Head of caudate nucleus (tissue), 42 donors: Measurements from ENCODE around the gene CYGB.

Experiments
- DNase-seq, 42 donors: peaks; one replicate each; pipeline versions ENCODE4 v3.0.0 to v3.0.0-alpha.2; 2020 to 2021; ENCODE audit warnings: mixed read lengths in 7 of 42
- intact Hi-C: fragments of 100-400 bp; cut with DNase I; formaldehyde crosslinking; loops from one replicate; pipeline ENCODE4 v1.15.0; 2022

CYGB gene

DNA sequence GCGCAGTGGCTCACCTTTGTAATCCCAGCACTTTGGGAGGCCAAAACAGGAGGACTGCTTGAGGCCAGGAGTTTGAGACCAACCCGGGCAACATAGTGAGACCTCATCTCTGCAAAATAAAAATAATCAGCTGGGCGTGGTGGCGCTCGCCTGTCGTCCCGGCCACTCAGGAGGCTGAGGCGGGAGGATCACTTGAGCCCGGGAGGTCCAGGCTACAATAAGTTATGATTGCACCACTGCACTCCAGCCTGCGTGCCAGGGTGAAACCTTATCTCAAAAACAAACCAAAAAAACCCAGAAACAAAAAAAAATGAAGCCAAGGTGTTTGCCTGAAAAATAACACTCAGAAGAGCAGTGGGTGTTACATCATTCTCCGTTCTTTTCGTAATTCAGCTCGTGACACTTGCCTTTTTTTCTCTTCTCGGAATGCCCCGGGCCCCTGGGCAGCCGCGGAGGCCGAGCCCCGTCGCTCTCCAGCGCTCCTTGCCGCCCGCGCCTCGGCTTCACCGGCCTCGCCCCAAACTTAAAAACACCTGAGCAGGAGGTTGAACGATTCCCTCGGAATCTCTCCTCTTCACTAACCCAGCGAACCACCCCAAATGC is 19.4 kb upstream of the CYGB start:
- no peak for DNase-seq
- intact Hi-C loops: loop anchor here (10.0 kb wide), 1 partner anchor 68 kb away; no protein-coding TSS in a partner anchor

DNA sequence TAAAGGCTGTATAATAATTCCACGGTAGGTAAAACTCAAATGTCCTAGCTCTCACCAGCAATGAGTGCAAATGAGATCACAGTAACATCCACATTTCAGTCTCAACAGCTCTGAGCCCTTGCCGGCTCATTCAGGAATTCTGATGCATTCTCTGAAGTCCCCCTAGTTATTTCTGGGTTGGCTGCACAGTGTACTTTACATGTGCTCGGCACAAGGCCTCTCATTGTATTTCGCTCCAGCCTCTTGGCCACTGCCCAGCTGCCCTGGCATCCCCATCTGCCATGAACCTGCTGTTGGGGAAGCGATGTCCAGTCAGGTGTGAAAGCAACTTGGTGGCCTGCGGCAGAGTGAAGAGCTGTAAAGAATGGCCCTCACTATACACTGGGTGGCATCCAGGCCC is 16.6 kb upstream of the CYGB start:
- DNase-seq: peak in 40 of 42 donors; percentile 37 to 88 (median 72)
- intact Hi-C loops: loop anchor here (10.0 kb wide), 1 partner anchor 71 kb away; no protein-coding TSS in a partner anchor

DNA sequence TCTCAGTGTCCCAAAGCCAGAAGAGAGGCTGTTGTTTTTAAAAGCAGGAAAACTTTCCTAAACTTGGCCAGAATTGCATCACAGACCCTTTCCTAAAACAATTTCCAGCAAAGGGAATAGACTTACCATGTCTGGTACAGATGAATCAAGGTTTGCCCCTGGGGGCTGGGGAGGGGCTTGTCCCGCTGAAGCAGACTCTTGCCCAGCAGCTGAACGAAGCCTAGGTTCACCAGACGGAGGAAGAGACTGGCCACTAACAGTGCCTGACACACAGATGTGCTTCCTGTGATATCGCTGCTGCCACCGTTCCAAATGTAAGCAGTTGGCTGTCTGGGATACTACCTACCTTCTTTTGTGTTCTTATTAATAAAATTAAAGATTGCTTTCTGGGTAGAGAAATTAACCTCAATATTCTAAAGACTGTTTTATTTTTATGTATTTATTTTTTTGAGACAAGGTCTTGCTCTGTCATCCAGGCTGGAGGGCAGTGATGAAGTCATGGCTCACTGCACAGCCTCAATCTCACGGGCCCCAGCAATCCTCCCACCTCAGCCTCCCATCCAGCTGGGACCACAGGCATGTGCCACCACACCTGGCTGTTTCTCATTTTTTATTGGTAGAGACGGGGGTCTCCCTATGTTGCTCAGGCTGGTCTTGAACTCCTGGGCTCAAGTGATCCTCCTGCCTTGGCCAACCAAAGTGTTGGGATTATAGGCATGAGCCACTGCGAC is 15.8 kb upstream of the CYGB start:
- intact Hi-C loops: loop anchor here (10.0 kb wide), 1 partner anchor 71 kb away; no protein-coding TSS in a partner anchor
- DNase-seq: no peak

DNA sequence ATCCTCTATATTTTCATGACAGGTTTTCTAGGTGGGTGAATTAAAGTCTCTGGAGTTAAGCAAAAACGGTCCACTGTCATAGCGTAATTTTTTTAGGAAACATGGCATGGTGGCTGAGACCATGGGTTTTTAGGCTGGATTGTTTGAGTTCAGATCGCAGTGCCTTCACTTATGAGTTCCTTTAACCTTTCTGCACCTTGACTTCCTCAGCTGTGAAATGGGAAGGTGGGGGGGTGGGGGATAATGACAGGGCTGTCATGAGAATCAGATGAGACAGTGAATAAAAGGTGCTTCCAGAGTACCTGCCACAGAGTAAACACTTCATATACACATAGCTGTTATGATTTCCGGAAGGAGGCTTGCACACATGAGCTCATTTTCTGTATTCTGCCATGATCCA is 14.2 kb upstream of the CYGB start:
- intact Hi-C loops: loop anchor here (10.0 kb wide), 1 partner anchor 73 kb away; no protein-coding TSS in a partner anchor

DNA sequence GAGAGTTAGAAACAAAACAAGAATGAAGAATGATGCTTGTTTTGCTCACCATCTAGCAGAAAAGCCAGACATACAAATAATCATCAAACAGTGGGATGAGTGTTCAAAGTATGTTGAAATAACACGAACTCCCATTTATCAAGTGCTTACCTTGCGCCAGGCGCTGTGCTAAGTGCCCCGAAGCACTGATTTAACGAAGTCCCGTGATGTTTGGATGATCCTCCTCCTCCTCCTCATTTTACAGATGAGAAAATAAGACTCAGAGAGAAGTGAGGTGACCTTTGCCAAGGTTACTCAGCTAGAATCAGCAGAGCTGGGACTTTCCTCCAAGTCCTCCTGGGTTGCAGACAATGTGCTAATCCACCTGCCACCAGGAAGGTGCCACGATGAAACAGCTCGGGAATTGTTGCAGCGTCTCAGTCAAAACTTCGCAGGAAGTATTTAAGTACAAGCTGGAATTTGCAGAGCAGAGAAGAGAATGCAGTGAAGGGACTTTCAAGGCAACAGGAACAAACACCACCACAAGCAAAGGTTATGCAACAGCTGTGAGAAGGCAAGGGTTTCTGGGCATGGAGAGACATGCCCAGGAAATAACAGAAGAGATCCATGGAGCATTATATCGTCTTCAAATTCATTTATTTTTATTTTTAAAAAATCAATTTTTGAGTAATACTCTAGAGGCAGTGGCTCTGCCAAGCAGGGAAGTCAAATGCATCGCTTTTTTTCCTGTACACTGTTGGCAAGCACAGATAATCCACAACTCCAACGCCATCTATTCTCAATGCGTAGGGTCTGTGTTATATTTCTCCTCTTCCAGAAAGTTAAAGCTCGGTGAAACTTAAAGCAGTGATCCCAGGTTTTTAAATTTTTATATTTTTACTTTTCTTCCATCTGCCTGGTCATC is 13.5 kb upstream of the CYGB start:
- intact Hi-C loops: loop anchor here (10.0 kb wide), 1 partner anchor 74 kb away; no protein-coding TSS in a partner anchor
- DNase-seq: peak in 1 of 42 donors; percentile 9

More for the DNA sequence above, 14.2 kb upstream of the CYGB start:
- DNase-seq: no peak

DNA sequence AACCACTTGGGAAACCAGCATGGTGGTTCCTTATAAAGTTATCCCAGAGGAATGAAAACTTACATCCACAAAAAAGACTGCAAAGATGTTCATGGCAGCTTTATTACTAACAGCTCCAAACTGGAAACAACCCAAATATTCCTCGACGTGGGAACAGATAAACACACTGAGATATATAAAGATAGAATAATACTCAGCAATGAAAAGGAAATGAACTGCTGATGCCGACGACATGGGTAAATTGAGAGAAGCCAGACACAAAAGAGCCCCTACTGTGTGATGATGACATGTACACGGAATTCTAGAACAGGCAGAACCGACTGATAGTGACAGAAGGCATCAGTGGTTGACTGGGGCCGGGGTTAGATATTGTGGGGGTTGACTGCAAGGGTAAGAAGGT is 12.0 kb upstream of the CYGB start:
- intact Hi-C loops: no loop called here

DNA sequence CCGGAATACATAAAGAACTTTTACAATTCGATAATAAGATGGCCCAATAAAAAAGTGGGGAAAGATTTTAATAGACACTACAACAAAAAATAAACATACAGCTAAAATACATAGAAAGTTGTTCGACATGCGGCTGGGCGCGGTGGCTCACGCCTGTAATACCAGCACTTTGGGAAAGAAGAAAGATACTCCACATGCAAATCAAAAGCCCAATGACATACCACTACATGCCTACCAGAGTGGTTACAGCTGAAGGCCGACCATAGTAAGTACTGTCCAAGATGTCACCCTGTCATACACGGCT is 11.7 kb upstream of the CYGB start:
- intact Hi-C loops: no loop called here
- DNase-seq: no peak

More for the DNA sequence above, 12.0 kb upstream of the CYGB start:
- DNase-seq: no peak

DNA sequence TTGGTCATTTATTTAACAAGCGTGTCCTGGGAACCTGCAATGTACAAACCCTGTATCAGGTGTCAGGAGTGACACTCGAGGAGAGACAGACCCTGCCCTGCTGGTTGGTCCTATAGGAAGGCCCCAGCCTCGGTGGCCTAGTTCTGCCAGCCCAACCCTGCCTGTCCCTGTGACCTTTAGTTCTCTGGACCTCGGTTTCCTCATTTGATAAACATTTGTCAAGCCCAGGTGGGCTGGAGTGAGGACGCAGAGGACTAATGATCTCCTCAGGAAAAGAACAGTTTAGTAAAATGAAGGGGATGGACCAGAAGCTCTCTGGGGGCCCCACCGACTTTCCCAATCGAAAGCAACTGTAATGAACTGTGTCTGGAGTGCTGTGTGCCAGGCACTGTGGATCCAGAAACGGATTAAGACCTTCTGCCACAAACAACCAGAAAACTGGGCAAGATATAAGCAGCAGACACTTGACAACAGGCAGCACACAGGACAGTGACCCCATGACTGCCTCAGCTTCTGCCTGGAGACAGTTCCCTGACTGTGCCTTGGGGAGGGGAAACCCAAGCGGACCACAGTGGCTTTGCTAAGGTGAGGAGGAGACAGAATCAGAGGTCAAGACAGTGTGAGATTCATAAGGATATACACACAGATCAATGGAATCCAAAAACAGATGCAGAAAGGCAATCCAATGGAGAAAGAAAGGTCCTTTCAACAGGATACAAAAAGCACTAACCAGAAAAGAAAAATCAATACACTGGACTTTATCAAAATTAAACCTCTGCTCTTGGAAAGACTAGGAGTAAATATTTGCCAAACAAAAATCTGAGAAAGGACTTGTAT is 11.1 kb upstream of the CYGB start:
- intact Hi-C loops: no loop called here
- DNase-seq: peak in 1 of 42 donors; percentile 37

DNA sequence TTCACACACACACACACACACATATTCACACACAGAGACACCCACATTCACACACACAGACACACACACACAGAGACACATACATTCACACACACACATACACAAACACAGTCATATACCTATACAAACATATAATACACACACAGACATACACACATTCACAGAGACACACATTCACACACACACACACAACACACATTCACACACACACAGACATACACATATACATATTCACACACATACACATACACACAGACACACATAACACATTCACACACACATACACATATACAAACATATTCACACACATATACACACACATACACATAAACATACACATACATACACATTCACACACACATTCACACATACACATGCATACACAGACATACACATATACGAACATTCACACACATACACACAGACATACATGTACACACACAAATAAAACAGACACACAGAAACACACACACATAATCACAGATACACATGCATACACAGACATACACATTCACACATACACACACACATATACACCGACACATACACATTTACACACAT is 10.2 kb upstream of the CYGB start:
- no peak for DNase-seq
- intact Hi-C loops: no loop called here

DNA sequence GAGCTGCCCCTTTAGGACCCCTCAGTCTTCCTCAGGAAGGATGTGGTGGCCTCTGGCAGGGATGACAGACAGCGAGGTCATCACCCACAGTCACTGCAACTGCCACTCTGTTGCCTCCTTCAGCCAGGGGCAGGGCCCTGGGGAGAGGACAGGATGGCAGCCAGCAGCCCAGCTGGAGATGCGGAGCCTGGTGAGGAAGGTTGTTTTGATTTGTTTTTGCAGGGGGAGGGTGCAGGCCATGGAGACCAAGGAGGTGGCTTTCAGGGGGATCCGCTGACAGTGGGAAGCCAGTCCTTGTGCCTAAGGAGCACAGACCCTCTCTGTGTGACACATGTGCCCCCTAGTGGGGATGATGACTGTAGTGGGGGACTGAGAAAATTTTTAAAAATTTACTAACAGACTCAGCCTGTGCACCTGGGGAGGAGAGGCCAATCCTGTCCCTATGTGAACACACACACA is 9.7 kb upstream of the CYGB start:
- intact Hi-C loops: no loop called here
- DNase-seq: peak; percentile 50 to 93 (median 80)

DNA sequence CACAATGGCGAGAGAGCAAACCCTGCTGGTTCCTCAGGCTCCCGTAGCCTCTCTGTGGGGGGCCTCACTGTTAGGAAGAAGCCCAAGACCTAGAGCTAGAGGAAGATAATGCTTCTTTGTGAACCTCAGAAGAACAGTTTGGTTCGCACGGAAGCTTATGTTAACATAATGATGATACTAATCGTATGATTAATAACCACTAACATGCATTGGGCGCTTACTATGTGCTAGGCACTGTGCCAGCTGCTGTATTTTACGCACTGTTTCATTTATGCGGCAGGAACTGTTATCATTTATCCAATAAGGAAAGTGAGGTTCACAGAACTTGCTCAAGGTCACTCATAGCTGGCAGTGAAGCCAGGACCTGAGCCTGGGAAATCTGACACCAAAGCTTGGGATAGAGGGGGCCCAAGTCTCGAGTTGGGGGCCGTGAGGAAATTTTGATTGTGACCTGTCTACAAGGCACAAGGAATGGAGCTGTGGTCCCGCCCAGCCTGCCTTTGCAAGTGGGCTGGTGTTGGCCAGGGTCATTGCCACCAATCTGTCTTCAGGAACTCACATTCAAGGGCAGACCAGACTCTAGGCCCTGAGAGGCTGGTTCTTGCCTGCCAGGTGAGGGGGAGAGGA is 9.2 kb upstream of the CYGB start:
- intact Hi-C loops: loop anchor here (1.0 kb wide), 1 partner anchor 23 kb away; no protein-coding TSS in a partner anchor
- DNase-seq: no peak

DNA sequence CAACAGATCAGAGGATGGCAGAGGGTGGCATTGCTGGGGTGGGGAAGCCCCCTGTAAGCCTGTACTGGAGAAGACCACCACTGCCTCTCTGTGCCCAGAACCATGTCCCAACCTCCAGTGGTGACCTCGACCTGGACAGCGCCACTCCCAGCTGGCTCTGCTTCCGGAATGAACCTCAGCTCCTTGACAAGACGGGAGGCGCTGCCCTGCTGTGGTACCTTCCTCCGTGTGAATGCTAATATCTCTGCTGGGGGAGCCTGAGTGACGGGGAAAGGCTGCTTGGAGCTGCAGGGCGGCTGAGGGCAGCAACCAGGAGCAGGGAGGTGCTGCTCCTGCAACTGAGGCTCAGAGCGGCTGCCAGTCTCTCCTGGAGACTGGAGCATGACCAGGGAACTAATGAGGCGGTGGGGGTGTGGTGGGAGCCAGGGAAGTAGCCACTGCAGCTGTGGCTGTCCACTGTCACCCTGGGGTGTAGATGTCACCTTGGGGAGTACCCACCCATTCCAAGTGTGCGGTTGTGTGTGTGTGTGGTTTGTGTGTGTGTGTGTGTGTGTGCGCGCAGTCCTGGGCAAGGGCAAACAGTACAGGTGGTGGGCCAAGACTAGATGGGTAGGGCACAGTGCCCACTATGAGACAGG is 8.5 kb upstream of the CYGB start:
- DNase-seq: peak in 14 of 42 donors; percentile 38 to 73 (median 61)
- intact Hi-C loops: loop anchor here (1.0 kb wide), 1 partner anchor 23 kb away; no protein-coding TSS in a partner anchor

DNA sequence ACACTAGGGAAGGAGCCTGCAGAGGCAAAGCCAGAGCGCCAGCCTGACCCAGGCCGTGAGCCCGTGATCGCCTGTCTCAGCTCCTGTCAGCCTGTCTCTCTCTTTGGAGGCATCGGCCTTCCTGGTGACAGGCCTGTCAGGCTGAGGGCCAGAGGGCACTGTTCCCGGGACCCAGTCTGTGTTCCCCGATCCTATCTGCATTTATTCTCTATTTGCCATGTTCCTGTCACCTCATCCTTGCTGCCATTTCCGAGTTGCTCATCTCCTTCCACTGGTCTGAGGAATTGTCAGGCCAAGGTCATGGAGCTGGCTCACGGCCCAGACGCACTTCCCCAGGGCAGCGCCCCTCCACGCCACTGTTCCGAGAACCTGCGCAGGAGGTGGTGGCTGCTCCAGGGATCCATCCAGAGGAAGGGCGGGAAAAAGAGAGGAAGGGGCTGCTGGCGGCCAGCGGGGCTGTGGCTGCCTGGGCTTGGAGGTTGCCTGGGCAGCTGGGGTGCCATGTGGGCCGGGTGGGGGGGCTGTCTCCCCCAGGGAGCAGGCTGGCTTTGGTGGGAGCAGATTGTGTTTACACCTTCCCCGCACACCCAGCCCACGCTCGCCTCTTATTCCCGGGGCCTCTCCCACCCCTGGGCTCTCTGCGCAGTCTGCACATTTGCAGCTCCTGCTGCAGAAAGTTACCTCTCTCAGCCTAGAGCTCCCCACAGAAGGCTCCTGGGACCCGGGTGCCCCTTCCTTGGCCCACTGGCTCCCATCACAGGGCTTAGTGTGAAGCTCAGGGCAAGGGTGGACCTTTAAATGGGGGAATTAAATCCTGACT is 7.2 kb upstream of the CYGB start:
- intact Hi-C loops: no loop called here
- DNase-seq: peak in 18 of 42 donors; percentile 41 to 73 (median 60)

DNA sequence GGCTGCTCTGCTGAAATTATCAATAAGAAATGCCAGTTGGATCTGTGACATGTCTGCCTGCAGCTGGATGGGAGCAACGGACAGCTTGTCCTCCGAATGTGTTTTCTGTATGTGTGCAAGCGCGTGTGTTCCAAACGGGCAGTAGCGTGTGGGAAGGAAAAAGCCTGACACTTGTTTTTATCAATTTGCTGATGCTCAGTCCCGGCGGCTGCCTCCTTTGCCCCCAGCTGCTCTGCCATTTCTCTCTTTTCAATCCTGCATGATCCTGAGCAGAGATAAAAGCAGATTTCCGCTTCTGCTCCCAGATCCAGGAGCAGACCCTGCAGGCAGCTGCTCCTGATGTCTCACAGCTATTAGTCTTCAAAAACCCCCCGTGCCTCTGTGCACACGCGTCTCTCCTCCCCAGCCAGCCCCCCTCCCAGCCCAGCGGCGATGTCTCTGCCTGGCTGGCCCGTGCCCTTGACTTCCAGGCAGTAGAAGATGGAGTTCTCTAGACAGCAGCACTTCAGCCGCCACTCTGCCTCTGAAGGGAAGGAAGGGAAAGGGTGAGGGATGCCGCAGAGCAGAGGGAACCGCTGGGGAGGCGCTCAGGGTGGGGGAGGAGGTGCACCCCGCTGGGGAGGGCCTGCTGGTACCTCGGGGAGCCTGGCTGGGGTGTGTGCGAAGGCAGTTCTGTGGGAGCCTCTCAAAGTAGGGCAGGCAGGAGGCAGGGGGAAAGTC is 6.5 kb upstream of the CYGB start:
- intact Hi-C loops: no loop called here
- peak in 41 of 42 donors; percentile 46 to 89 (median 76) for DNase-seq

DNA sequence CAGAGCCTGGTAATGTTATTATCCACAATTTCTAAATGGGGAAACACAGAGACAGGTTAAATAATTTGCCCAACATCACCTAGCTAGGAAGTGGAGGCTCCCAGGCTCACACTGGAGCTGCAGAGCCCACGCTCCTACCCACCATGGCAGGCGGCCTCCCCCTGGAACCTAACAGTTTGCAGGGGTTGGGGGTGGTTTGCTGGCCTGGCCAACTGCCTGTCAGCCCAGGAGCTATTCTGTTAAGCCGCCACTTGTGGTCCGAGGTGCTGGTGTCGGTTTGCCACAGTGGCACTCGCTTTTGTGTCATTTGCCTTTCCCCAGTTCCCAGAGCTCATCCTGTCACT is 5.9 kb upstream of the CYGB start:
- intact Hi-C loops: no loop called here
- DNase-seq: peak in 5 of 42 donors; percentile 28 to 62 (median 49)

DNA sequence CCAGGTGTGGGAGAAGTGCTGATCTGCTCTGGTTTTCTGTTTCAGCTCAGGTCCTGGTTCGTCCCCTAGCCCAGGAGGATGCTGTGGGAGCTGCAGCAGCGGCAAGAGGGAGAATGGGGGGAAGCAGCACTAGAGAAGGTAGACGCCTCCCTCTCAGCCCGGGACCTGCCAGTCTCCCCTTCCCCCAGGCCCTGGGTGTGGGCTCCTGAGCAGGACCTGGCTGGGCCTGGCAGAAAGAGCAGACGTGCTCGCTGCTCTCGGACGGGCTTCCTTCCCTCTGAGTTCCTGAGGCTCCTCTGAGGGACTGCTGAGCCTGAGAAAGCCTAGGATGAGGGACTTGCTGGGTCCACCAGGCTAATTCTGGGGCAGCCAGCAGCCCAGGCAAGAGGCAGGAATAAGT is 5.5 kb upstream of the CYGB start:
- no peak for DNase-seq
- intact Hi-C loops: no loop called here
